NCI-H2171 (cell line): ENCODE results near the gene RPSA.
"Not testable (repeated sequence)": the region's sequence is repeated elsewhere in the genome, so short reads cannot be mapped to it uniquely, and the experiment has no call there.

Experiments
- DNase-seq: peaks from one replicate; lab custom pipeline; 2025; lab: John Stamatoyannopoulos, UW

Gene RPSA

DNA sequence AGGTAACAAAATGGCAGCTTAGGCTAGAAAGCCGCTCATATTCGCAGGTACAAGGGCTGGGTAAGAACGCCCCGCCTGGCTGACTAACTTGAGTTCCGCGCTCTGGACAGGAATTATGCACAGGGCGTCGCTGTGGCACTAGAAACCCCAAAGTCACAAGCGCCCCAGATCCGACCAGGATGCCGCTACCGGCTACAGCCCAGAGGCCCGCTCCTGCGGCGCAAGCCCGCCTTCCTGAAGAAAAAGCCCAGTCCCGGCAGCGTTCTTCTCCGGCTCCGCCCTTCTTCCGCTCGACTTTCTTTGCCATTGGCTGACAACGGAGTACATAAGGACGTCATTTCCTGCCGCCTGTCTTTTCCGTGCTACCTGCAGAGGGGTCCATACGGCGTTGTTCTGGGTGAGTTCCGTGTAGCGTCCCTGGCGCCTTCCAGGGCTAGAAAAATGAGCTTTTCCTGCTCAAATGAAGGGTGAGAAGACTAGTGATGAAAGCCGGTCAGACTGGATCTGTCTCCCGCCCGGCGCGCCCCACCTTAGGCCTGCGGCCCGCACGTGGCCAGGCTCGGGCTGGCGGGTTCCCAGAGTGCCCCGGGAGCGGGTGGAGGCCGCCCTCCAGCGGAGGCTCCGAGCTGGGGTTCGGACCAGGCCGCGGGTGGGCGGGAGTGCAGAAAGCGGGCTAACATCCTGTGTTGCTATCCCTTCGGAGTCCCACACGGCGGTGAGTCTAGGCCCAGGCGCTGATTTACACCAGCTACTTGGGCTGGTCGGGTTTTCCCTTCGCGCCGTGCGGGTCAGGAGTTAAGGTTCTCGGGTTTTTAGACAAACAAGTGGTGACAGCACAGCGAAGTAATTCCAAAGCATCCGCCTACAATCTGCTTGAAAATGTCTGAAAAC lies at the start of gene RPSA:
TSS of gene RPSA (plus strand) at position 353 of the 891 bp plus-strand sequence. CDS start 934 bp downstream, outside the sequence.
- DNase-seq: peak; percentile 86

DNA sequence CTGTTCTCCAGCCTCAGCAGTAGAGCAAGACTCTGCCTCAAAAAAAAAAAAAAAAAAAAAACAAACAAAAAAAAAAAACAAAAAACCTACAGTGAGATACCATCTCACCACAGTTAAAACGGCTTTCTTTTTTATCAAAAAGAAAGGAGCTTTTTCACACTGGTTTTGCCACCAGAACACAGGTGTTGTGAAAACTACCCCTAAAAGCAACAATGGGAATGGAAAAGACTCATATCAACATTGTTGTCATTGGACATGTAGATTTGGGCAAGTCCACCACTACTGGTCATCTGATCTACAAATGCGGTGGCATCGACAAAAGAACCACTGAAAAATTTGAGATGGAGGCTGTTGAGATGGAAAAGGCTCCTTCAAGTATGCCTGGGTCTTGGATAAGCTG lies 48.2 kb upstream of the RPSA start:
- no peak for DNase-seq

DNA sequence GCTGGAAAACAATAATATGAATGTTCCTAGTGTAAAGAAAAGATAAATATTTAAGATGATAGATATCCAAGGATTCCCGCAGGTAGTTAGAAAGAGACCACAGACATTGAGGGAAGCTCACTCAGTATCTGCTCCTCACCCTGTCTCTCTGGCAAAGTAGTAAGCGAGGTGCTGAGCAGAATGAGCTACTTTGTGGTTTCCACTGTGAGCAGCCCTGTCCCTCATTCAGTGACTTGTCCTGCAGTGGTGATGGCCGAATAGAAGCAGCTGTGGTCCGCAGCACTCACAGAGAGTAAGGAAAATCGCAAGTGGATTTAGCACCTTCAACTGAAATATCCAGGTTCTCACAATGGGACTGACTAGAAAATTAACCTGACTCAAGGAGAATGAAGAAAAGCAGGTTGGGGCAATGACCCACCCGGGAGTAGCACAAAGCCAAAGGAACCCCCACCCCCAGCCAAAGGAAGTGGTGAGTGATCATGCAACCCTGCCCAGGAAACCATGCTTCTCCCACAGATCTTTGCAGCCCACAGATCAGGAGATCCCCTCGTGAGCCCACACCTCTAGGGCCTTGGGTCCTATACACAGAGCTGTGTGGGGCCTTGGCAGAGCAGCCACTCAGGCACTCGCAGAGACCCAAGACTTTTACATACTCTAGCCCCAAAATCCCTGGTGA lies 45.1 kb upstream of the RPSA start:
- DNase-seq: no peak

DNA sequence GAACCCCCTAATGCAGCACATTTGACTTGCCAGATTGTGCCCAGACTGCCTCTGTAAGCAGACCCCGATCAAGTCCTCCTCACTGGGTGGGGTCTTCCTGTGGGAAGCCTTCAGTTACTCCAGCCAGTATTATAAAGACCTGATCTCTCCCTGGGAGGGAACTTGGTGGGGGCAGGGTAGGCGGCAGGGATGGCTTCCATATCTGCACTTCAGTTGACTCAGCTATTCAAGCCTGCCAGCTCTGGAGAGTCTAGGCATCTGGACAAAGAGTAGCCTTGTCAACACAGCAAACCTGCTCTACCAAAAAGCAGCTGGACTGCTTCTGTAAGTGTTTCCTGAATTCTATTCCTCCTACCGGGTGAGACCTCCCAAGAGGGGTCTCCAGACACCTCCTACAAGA lies 44.3 kb upstream of the RPSA start:
- no peak for DNase-seq

DNA sequence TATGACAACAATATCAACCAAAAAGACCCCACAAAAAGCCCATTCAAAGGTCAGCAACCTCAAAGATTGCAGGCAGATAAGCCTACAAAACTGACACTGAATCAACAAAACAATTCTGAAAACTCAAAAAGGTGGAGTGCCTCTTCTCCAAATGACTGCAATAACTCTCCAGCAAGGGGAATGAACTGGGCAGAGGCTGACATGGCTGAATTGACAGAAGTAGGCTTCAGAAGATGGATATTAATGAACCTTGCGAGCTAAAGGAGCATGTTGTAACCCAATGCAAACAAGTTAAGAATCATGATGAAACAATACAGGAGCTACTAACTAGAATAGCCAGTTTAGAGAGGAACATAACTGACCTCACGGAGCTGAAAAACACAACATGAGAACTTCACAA lies 43.7 kb upstream of the RPSA start:
- no peak for DNase-seq

DNA sequence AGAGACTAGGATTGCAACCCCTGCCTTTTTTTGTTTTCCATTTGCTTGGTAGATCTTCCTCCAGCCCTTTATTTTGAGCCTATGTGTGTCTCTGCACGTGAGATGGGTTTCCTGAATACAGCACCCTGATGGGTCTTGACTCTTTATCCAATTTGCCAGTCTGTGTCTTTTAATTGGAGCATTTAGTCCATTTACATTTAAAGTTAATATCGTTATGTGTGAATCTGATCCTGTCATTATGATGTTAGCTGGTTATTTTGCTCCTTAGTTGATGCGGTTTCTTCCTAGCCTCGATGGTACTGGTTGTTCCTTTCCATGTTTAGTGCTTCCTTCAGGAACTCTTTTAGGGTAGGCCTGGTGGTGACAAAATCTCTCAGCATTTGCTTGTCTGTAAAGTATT lies 36.1 kb upstream of the RPSA start:
- not testable (repeated sequence) for DNase-seq

DNA sequence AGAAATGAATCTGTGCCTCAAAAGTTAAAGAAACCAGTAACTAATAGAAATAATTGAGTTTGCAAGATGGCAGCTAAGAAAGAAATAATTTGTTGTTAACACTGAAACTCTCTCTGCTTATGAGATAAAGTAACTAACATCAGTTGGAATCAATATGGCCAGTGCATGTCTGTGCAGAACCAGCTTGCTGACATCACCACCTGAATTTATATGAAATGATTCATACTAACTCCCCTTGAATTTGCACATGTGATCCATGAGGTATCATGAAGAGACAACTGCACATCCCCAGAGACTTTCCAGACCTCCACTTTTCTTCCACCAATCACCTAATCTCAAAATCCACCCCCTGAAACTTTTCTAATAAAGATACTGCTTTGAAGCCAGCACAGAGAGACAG lies 33.7 kb upstream of the RPSA start:
- no peak for DNase-seq

DNA sequence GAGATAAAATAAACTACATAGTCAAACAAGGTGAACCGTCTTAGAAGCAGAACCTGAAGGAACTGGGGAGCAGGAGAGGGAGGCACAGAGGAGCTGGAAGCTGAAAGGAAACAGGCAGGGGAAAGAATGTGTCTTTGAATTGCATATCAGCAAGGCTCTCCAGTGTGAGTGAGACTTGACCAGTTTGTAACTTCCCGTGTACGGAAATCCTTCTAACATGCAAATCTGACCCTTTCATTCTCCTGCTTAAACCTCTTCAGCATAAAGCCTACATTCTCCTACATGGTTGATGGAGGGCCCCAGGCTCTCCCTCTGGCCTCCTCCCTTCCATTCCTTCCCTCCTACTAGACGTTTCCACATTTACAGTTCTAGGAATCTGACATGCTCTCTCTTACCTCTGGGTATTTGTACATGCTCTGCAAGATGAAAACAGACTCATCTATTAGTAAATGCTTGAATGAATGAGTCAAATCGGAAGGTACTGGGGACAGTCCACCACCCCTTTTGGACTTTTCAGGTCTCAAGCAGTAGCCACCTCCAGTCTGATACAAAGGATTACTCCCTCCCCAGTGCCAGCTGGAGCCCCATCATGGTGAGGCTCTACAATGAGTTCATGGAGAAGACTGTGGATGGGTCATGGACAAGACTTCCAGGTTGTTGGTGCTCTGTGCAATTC lies 29.4 kb upstream of the RPSA start:
- no peak for DNase-seq

DNA sequence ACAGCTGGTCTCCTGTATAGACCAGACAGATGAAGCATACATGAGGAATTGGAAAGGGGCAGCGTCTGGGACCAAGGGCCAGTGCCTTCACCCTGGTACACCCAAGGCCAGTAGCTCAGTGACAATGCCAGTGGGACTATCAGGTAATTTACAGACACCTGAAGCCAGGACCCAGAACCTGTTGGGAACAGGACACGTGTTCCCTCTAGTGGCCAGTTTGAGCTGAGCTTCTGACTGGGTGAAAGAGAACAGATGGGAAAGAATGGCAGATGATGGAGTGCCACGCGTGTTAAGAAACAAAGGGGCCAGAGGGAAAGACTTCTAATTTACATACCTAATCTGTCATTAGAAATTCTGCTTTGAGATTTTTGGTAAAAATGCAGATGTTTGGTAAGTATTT lies 28.4 kb upstream of the RPSA start:
- DNase-seq: no peak

DNA sequence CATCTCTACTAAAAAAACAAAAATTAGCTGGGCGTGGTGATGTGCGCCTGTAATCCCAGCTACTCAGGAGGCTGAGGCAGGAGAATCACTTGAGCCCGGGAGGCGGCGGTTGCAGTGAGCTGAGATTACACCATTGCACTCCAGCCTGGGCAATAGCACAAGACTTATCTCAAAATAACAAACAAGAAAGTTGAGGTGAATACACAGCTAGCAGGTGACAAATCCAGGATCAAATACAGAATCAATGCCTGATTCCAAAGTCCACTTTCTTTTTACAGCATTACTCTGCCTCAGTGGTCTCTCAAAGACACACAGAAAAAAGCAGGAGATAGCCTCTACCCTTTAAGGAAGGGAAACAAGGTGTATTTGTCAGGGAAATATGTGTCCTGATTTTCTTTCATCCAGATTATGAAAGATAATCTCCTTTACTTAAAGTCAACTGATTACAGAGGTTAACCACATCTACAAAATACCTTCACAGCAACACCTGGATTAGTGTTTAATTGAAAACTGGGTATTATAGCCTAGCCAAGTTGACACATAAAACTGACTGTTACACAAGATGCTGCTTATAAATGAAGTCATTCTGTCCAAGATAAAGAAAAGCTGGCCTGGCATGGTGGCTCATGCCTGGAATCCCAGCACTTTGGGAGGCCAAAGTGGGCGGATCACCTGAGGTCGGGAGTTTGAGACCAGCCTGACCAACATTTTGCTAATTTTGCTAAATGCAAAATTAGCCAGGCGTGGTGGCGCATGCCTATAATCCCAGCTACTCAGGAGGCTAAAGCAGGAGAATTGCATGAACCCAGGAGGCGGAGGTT lies 27.4 kb upstream of the RPSA start:
- no peak for DNase-seq

DNA sequence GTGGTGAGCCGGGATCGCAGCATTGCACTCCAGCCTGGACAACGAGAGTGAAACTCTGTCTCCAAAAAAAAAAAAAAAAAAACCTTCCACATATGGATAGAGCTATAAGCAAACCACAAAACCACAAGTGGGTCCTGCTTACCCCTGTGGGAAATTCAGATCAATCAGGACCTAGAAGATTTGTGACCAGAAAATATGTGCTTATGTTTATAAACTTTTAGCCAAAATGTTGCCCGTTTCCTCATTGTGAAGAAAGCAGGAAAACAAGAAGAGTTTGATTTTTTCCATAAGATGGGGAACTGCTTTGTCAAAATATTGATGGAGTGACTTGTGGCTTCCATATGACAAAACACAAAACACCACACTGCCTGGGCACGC lies 26.8 kb upstream of the RPSA start:
- no peak for DNase-seq

DNA sequence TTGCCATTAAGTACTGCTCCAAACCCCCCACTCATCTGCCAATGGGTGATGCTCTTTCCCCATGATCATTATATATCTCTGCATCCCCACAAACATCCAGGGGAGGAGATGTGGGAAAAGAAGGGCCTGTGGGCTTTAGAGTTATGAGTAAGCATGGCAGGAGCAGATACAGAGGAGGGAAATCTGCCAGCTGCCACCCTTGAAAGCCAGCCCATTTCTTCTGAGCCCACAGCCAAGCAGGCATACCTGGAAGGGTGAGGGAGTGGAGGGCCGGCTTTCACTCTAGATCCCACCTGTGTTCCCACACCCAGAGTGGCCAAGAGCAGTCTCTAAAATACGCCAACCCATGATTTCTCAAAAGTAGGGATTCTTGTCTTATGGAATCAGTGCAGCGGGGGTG lies 25.1 kb upstream of the RPSA start:
- no peak for DNase-seq

DNA sequence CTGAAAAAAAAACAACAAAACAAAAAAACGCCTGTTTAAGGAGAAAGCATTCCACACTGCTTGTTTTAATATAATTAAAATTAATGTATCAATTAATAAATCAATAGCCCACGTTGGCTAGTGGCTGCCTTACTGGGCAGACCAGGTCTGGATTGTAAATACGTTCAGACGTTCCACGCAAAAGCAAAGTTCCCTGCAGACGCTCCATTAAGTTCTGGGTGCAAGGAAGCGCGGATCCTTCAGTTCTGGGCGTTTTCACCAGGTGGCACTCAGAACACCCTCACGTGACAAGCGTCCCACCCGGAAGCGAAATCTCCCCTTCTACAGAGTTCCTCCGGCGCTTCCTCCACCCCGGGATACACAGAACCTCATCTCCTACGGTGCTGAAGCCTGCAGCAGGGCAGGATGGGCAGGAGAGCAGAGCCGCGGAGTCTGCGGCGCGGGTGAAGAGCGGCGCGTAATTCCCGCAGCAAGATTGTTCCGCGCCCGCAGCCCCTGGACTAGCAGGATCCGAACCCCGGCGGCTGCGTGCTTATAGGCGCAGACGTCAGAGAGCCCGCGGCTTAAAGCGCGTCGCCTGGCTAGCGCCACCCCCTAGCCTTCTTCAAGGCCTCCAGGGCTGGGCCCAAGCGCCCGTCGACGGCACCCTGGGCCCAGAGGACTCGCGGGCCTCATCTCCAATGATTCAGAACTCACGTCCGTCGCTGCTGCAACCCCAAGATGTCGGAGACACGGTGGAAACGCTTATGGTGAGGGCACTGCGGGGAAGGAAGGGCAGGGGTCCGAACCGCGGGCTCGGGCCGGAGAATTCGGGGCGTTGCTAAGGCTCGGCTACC lies 23.3 kb upstream of the RPSA start, which contains the start of gene SLC25A38:
TSS of gene SLC25A38 (plus strand) at position 326 of the 836 bp plus-strand sequence. CDS start at position 681, 355 bp downstream.
- DNase-seq: no peak

DNA sequence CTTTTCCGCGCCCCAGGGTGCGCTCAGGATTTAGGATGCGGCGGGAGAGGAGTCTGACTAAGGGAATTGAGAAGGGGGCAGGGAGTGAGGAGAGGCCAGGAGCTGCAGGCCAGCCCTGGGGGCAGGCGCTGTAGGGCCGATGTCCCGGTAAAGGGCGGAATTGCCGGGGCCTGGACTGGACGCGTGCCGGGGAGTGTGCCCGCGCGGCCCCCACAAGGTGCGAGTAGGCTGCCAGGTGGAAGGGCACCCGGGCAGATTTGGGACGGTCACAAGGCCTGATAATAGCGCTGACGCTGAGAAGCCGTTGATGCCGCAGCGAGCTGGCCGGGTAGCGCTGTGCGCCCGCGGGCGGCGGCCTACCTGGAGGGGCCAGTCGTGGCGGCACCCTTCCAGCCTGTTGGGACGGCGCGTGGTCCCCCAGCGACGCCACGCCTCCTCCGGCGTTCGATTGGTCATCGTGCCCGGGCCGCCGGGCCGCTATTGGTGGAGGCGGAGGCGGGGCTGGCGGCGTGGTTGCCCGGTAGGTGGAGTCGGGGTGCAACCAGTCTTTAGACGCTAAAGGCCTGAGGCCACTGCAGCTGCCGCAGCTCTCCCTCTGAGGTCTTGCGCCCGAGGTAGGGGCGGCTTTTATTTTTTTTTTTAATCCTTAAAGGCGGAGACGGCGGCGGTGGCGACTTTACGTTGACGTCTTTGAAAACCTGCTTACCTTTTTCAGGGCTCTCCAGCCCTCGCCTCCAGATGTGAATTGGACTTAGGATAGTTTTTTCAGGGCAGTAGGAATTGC lies 22.4 kb upstream of the RPSA start:
- no peak for DNase-seq

DNA sequence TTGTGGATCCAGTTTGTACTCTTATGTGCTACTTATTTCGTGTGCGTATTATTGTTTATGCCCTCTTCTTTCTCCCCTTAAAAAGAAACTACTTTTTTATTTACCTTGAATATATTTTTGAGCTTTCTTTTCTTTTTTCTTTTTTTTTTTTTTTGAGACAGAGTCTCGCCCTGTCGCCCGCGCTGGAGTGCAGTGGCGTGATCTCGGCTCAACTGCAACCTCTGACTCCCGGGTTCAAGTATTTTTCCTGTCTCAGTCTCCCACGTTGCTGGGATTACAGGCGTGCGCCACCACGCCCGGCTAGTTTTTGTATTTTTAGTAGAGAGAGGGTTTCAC lies 21.9 kb upstream of the RPSA start:
- DNase-seq: no peak

DNA sequence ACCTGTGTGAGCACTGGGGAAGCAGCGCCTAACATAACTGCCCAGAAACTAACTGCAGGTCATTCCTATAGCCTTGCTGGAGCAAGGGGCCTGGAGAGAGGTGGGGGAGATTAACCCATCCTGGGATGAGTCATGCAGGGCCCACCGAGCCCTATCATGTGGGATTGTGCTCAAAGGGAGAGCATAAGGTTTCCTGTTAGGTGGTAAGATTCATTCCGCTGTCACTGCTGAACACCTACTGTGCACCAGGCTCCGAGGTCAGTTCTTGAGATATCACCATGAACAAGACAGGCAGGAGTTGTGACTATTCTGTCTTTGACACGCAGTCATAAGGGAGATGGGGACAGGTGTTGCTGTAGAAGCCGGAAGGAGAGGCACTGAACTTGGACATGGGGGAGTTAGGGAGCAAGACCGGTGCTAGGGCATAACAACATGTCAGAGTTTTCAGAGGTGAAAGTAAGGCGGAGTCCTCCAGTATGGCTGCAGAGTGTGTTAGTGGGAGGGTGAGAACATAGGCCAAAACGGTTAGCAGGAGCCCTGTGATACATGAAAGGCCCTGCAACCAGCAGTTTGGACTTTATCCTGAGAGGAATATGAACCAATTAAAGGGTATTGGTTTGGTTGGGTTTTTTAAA lies 20.9 kb upstream of the RPSA start:
- DNase-seq: no peak

DNA sequence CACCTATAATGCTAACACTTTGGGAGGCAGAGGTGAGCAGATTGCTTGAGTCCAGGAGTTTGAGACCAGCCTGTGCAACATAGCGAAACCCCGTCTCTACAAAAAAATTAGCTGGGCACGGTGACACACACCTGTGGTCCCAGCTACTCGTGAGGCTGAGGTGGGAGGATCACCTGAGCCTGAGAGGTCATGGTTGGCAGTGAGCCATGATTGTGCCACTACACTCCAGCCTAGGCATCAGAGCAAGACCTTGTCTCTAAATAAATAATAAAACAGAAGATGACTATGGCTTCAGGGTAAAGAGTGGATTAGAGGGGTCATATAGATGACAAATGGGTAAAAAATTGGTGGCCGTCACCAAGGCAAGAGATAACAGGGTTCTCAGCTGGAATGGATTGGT lies 20.2 kb upstream of the RPSA start:
- no peak for DNase-seq

DNA sequence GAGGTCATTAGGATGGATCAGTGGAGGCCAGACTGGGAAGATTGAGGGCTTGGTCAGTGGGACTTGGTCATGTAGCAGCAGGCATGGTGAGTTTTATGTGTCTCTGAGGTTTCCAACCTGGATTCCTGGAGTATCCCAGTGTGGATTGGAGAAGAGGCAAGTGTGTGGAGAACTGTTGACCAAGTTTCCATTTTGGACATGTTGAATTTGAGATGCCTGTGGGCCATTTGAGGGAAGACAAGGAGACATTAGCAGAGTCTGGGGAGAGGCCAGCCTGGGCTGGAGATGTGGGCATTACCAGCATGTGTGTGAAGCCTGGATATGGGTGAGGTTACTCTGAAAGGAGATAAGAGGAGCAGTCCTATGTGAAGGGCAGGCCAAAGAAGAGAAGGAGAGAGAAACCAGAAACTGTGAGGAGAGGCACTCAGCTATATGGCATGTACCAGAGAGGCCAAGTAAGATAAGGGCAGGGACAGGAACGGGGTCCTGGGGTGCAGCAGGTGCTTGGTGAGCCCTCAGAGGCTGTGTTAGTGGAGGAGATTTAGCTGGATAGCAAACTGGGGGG lies 19.0 kb upstream of the RPSA start:
- no peak for DNase-seq

DNA sequence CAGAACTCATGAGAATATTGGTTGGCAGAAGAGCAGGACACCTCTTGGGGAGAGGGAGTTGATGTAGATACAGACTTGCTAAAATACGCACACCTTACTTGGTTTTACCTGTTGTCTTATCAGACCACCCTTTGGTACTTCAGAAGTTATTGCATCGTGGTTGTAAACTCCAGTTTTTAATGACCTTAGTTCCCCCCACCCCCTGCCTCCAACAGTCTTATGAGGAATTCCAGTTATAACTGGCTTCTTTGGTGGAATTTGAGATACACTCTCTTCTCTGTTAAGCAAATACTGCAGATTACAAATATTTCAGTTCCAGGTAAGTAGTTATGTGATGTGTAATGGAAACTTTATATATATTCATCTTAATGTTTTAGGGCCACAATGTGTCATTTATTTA lies 18.4 kb upstream of the RPSA start:
- DNase-seq: no peak
